GM08714 (cell line): ENCODE results near the gene MKI67.
"Not testable (repeated sequence)": the region's sequence is repeated elsewhere in the genome, so short reads cannot be mapped to it uniquely, and the experiment has no call there.

Experiments
- H3K4me3 ChIP-seq: fragments of 200-500 bp; sonication (Bioruptor generic); 2 replicates; pipeline ENCODE4 v1.5.1; 2014; ENCODE audit warnings: mild to moderate bottlenecking, low read length, inconsistent platforms
- ZNF274 ChIP-seq: IDR thresholded peaks from 2 replicates; pipeline ENCODE4 v1.6.1; 2012; ENCODE audit warnings: mild to moderate bottlenecking, low read depth, low read length

The MKI67 gene

DNA sequence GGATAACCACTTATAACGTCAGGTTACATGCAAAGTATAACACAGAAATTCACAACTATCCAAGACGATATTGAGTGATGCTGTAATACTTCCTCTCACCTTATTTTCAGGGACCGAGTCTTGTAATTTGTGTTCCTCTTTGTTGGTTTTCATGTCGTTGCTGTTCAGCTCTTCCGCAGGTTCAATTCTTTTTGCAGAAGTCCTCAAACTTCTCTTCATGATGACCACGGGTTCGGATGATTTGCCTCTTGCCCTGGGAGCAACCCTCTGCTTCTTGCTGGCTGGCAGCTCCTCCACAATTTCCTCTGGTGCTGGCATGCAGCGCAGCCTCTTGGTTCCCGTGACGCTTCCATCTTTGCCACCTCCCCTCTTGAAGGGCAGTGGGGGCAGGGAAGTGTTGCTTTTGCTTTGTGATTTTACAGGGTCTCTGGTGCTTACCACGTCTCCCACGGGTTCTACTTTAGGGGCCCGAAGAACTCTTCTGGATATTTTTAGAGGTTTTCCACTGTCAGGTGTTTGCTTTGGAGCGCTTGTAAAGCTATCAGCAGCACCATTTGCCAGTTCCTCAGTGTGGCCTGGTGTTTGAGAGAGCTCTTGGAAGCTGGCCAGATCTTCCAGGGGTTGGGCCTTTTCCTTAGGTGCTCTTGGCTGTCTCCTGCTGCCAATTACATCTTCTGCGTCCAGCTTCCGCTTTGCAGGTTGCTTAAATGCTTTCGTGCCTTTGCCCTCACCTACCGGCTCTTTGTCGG lies 23.6 kb downstream of the MKI67 start:
- H3K4me3 ChIP-seq, result no peak overlapping the region
- TF ChIP-seq ZNF274, result no peak

DNA sequence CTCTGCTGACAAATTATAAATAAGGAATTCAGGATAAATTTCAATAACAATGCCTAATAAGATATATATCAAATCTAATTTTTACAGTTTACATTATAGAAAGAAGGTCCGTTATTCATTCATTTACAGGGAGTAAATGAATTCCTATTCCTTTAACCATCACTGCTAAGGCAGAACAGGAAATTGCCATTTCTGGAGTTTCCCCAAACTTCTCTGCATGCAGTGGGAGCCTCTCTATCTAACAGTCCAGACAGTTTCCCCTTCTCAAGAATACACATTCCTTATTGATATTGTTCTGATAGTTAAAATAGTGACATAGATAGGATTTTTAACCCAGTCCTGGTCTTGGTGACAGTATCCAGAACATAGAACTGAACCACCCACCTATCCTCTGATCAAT lies 24.3 kb downstream of the MKI67 start:
- no peak overlapping the region for H3K4me3 ChIP-seq
- no peak for TF ChIP-seq ZNF274

GRCh38 chr10:128099901-128100300 lies 26.3 kb downstream of the MKI67 start:
- no peak overlapping the region for H3K4me3 ChIP-seq
- no peak for TF ChIP-seq ZNF274

DNA sequence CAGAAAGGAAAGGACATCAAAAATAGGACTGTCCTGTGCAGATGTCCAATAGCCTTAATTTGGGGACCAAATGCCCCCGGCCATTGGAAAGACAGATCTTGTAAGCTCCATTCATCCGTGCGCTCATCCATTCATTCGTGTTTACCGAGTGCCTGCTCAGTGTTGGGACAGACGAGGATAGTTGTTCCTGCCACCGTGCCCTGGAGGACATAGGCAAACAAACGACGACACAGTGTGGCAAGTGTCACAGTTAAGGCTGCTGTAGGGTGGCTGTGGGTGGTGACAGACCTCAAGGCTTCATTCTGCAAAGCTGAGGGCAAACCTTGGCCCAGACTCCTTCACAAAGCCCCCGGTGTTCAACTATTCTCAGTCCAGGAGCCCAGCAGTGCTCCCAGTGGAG lies 27.6 kb downstream of the MKI67 start:
- no peak for TF ChIP-seq ZNF274
- no peak overlapping the region for H3K4me3 ChIP-seq

DNA sequence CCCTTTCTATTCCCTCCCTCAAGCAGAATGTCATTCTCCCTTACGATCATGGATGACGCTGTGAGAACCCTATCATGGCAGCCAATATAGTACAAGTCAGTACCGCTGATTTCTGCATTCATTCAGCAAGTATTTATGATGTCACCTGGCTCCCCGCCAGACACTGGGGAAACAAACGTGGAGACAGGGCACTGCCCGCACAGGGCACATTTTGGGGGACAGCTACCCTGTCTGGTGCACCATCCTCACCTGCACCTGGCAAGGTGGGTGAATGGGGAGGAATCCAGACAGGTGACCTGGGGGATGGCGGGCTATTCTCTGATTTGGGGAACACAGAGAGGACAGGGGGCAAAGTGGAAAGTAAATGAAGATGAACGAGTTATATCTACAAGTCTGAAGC lies 28.4 kb downstream of the MKI67 start:
- no peak for TF ChIP-seq ZNF274
- H3K4me3 ChIP-seq, result no peak overlapping the region

DNA sequence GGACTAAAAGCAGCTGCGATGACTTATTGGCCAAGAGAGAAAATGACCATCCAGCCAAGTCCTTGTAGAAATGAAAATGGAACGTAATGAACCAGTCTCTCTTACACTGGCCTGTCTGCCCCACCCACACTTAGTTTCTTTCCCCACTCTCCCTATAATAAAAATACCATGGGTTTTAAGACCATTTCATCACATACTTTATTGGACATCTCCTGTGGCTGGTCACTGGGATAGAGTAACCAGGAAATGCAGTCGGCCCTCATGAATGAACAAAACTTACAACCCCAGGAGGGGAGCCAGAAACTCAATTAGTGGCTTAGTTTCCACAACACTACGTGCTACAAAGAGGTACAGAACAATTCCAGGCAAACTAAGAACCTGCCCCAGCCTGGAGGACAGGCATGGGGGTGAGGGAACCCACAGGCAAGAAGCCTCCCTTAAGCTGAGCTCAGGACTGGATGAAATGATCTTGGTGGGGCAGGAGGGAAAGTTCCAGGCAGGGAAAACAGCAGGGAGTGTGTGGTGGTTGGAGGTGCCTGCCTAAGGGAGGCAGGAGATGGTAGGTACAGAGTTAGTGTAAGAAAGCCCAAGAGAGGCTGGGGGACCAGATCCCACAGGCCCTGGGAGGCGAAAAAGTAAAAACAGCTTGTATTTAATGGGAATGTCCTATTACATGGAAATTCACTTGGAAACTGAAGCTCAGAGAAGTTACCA lies 29.6 kb downstream of the MKI67 start:
- no peak overlapping the region for H3K4me3 ChIP-seq
- TF ChIP-seq ZNF274, result no peak

GRCh38 chr10:128095753-128096469 lies 30.3 kb downstream of the MKI67 start:
- H3K4me3 ChIP-seq, result no peak overlapping the region
- TF ChIP-seq ZNF274, result no peak

DNA sequence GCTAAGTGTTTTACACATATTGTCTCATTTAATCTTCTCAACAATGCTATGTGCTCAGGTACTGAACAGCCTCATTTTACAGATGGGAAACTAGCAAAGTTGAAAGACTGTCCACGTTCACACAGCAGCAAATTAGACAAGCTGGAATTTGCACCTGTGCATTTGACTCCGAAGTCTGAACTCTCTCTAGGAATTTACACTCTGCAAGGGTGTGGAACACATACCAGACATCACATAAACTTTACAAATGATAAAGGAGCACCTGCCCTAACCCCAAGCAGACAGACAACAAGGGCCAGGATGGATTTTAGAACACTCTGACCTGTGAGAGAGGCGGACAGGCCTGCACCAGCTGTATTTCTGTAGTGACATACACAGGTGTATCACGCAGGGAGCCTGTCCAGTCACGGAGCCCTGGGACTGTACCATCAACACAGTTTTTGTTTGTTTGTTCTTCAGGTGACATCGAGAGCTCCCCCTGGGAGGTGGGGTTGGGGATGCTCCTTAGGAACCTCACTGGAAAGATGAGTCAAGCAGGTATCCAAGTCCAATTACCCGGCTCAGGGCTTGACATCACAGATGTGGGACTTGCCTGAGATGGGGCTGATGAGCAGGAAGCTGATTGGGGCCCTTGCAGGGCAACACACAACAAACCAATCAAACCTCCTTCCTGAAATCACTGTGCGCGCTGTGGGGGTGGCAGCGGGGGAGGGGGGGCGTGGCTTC lies 31.0 kb downstream of the MKI67 start:
- H3K4me3 ChIP-seq, result no peak overlapping the region
- no peak for TF ChIP-seq ZNF274

GRCh38 chr10:128094596-128094995 lies 31.6 kb downstream of the MKI67 start:
- not testable (repeated sequence) for H3K4me3 ChIP-seq

DNA sequence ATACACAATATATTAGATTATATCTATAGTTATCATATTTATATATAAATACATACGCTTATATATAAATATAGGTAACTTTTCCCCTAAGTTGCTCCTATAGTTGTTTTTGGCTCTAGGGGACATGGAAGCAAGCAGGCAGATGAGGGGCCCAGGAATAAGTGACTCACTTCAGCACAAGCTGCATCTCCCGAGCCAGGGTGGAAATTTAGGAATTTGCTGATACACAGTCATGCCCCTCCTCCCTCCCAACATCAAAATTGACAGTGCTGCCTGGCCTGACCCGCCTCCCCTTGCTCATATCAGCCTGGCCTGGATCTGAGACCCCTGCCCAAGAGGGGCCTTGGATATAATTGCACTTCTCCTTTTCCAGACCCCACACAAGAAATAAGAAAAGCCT lies 33.8 kb downstream of the MKI67 start:
- no peak for TF ChIP-seq ZNF274
- no peak overlapping the region for H3K4me3 ChIP-seq

- TF ChIP-seq ZNF274, result no peak
- no peak overlapping the region for H3K4me3 ChIP-seq
These were observed 34.5 kb downstream of the MKI67 start for GRCh38 chr10:128091636-128092210.

- no peak overlapping the region for H3K4me3 ChIP-seq
- TF ChIP-seq ZNF274, result no peak
These were observed 38.1 kb downstream of the MKI67 start for GRCh38 chr10:128087884-128088709.

DNA sequence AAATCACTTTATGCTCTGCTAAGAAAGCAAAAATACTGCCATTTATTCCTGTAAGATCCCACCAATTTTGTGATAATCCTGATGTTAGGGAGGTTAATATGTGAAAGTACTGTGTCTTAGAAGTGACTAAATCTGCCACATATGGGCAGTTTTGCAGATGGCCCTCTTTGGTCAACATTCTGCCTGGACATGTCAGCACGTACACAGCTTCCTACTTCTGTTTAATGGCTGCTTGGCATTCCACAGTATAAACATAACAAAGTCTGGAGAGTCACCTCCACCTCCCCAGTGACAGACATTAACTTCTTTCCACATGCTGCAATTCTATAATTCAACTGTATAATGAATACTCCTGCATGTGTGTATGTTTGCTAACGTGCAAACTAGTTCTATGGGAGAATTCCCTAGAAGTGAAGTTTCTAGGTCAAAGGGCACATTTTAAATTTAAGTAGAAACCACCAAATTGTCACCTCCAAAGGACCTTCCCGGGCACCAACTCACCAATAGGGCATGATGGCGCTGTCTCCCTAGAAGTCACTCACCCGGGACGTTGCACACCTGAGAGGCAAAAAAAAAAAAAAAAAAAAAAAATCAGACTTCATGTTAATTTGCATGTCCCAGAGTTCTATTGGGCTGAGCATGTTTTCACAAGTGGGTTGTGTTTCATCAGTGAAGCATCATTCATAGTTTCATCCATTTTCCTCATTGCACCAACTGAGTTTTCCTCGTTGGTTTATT lies 38.9 kb downstream of the MKI67 start:
- no peak for TF ChIP-seq ZNF274
- no peak overlapping the region for H3K4me3 ChIP-seq
